Activated naive CD8-positive, alpha-beta T cell (primary cell): ENCODE results near the gene WDR83.

ENCODE experiments used
- H3K27ac Mint-ChIP-seq: one replicate; pipeline ENCODE4 v1.8.0; 2021; ENCODE audit warnings: mixed read lengths
- H3K27me3 Mint-ChIP-seq: one replicate; pipeline ENCODE4 v1.8.0; 2021; ENCODE audit warnings: mixed read lengths
- H3K36me3 Mint-ChIP-seq: one replicate; pipeline ENCODE4 v1.8.0; 2021; ENCODE audit warnings: mixed read lengths
- H3K4me1 Mint-ChIP-seq: one replicate; pipeline ENCODE4 v1.8.0; 2021; ENCODE audit warnings: low read depth, mixed read lengths
- H3K4me3 Mint-ChIP-seq: one replicate; pipeline ENCODE4 v1.8.0; 2021; ENCODE audit warnings: mild to moderate bottlenecking, mixed read lengths
- H3K9me3 Mint-ChIP-seq: one replicate; pipeline ENCODE4 v1.8.0; 2021; ENCODE audit warnings: low read depth, mixed read lengths

The WDR83 gene

DNA sequence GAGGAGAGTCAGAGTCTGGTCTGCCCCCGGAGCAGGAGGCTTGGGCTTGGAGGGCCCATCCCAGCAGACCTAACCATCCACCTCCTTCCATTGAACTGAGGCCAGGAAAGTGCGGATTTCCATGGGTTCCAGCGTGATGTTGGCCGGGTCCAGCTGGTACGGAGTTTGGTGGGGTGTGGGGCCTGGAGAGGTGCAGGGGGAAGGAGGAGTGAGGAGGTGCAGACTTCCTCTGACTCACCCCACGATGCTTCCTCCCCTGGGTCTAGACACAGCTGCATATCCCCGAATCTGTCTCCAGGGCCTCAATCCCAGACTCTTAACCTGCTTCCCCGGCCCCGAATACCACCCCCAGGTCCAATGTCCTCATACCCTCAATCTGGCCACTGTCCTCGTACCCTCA, 20.1 kb upstream of the WDR83 start:
- H3K4me3 Mint-ChIP-seq, result no peak overlapping the region
- peaks cover 2% of the 10 kb centered on the region for H3K4me1 Mint-ChIP-seq
- no peak overlapping the region for H3K27ac Mint-ChIP-seq
- H3K27me3 Mint-ChIP-seq, result no peaks in the 10 kb centered on the region
- H3K36me3 Mint-ChIP-seq, result peaks cover 3% of the 10 kb centered on the region
- H3K9me3 Mint-ChIP-seq, result no peaks in the 10 kb centered on the region

GRCh38 chr19:12647047-12647446, 19.6 kb upstream of the WDR83 start:
- H3K9me3 Mint-ChIP-seq, result no peaks in the 10 kb centered on the region
- peaks cover 7% of the 10 kb centered on the region for H3K36me3 Mint-ChIP-seq
- peaks cover 2% of the 10 kb centered on the region for H3K4me1 Mint-ChIP-seq
- H3K4me3 Mint-ChIP-seq, result no peak overlapping the region
- H3K27me3 Mint-ChIP-seq, result no peaks in the 10 kb centered on the region
- H3K27ac Mint-ChIP-seq, result no peak overlapping the region

GRCh38 chr19:12647490-12648071, 19.0 kb upstream of the WDR83 start:
- Mint-ChIP-seq H3K4me3 (no peak overlapping the region), H3K9me3 (no peaks in the 10 kb centered on the region), H3K27ac (no peak overlapping the region), H3K4me1 (peaks cover 2% of the 10 kb centered on the region), H3K27me3 (no peaks in the 10 kb centered on the region), H3K36me3 (peaks cover 7% of the 10 kb centered on the region)

DNA sequence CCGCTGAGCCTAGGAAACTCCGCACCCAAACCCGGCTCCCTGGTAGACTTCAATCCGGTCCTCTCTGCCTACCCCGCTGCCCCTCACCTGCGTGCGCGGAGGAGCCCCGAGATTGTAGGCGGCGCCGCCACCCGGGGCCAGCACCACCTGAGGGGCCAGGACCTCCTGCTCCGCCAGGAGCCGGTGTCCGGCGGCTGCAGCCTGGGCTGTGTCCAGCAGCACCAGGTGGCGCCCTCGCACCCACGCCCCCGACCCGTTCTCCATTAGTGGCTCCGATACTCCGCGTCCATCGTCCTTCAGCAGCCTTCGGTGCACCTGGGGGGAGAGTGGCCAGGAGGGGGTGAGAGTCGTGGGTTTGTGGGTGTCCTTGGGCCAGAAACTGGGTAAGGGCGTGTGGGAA, 18.5 kb upstream of the WDR83 start:
- peaks cover 7% of the 10 kb centered on the region for H3K36me3 Mint-ChIP-seq

GRCh38 chr19:12649941-12650340, 16.7 kb upstream of the WDR83 start:
- no peaks in the 10 kb centered on the region for H3K9me3 Mint-ChIP-seq
- peaks cover 7% of the 10 kb centered on the region for H3K36me3 Mint-ChIP-seq
- no peak overlapping the region for H3K27ac Mint-ChIP-seq
- peaks cover 2% of the 10 kb centered on the region for H3K4me1 Mint-ChIP-seq
- no peak overlapping the region for H3K4me3 Mint-ChIP-seq
- H3K27me3 Mint-ChIP-seq, result no peaks in the 10 kb centered on the region

More for the DNA sequence above, 18.5 kb upstream of the WDR83 start:
- peaks cover 2% of the 10 kb centered on the region for H3K4me1 Mint-ChIP-seq
- H3K27ac Mint-ChIP-seq, result no peak overlapping the region
- H3K9me3 Mint-ChIP-seq, result no peaks in the 10 kb centered on the region
- no peak overlapping the region for H3K4me3 Mint-ChIP-seq
- H3K27me3 Mint-ChIP-seq, result no peaks in the 10 kb centered on the region

GRCh38 chr19:12652219-12652618, 14.4 kb upstream of the WDR83 start:
- Mint-ChIP-seq H3K27ac (no peak overlapping the region), H3K36me3 (peaks cover 14% of the 10 kb centered on the region), H3K27me3 (no peaks in the 10 kb centered on the region), H3K4me3 (no peak overlapping the region), H3K9me3 (no peaks in the 10 kb centered on the region), H3K4me1 (peaks cover 2% of the 10 kb centered on the region)

- Mint-ChIP-seq H3K9me3 (no peaks in the 10 kb centered on the region), H3K4me1 (peaks cover 3% of the 10 kb centered on the region), H3K27ac (no peak overlapping the region), H3K4me3 (no peak overlapping the region), H3K27me3 (no peaks in the 10 kb centered on the region), H3K36me3 (peaks cover 17% of the 10 kb centered on the region)
These were observed 11.1 kb upstream of the WDR83 start for GRCh38 chr19:12655546-12655945.

DNA sequence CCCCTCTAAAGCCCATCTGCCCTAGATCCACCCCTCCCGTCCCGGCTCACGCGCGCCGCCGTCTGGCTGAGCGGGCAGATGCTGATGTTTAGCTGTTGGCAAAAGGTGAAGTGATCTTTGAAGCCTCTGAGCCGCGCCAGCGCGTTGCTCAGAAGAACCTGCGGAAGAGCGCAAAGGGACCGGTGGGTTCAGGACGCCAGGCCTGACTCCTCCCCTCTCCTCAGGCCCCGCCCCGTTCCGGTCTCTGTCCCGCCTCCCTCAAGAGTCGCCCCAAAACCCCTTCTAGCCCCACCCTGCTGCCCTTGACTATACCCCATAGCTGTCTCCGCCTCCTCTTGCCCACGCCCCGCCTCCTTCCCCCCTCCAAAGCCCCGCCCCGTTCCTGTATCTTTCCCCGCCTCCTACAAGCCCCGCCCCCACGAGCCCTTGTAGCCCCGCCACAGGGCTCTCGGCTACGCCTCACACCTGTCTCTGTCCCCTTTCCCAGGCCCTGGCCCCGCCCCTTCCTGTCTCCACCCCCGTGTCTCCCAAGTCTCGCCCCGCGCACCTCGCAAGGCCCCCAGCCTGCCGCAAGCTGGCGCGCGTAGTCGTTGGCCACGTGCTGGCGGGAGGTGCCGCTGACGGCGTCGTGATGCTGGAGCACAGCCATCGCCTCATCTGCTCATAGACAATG, 9.6 kb upstream of the WDR83 start:
- Mint-ChIP-seq H3K9me3 (no peaks in the 10 kb centered on the region), H3K36me3 (peaks cover 10% of the 10 kb centered on the region), H3K27me3 (no peaks in the 10 kb centered on the region), H3K4me1 (peaks cover 3% of the 10 kb centered on the region), H3K4me3 (no peak overlapping the region), H3K27ac (no peak overlapping the region)

DNA sequence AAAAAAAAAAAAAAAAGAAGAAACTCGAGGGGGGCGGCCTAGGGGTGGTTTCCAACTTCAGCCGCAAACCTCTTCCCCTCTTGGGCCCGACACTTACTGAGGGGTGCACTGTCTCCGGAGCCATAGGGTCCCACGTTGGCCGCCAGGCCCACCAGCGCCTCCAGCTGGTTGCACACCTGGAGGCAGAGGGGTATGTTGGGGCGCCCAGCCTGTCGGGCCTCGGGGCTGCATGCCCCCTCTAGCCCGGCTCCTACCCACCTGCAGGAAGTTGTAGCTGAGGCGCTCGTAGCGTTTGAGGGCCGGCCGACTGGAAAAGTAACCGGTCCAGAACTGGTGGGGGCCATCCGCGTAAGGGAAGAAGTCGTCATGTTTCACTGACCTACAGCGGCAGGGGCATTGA, 8.6 kb upstream of the WDR83 start:
- no peaks in the 10 kb centered on the region for H3K9me3 Mint-ChIP-seq
- no peaks in the 10 kb centered on the region for H3K27me3 Mint-ChIP-seq
- no peak overlapping the region for H3K27ac Mint-ChIP-seq
- H3K36me3 Mint-ChIP-seq, result peaks cover 10% of the 10 kb centered on the region
- peaks cover 3% of the 10 kb centered on the region for H3K4me1 Mint-ChIP-seq
- H3K4me3 Mint-ChIP-seq, result no peak overlapping the region

DNA sequence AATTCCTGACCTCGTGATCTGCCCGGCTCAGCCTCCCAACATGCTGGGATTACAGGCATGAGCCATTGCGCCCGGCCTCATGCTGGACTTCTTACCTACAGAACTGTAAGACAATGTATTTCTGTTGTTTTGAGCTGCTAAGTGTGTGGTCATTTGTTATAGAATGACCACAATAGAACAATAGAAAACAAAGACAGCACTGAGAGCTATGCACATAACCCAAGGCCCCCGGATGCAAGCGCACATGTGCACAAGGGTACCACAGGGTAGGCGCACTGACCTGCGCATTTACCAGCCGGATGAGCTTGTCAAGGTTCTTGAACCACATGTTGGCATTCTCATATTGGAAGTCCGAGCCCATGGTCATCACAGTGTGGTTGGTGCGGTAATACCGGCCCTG, 5.6 kb upstream of the WDR83 start:
- no peak overlapping the region for H3K4me3 Mint-ChIP-seq
- H3K27ac Mint-ChIP-seq, result no peak overlapping the region
- no peaks in the 10 kb centered on the region for H3K27me3 Mint-ChIP-seq
- H3K9me3 Mint-ChIP-seq, result no peaks in the 10 kb centered on the region
- peaks cover 19% of the 10 kb centered on the region for H3K4me1 Mint-ChIP-seq
- peaks cover 3% of the 10 kb centered on the region for H3K36me3 Mint-ChIP-seq

DNA sequence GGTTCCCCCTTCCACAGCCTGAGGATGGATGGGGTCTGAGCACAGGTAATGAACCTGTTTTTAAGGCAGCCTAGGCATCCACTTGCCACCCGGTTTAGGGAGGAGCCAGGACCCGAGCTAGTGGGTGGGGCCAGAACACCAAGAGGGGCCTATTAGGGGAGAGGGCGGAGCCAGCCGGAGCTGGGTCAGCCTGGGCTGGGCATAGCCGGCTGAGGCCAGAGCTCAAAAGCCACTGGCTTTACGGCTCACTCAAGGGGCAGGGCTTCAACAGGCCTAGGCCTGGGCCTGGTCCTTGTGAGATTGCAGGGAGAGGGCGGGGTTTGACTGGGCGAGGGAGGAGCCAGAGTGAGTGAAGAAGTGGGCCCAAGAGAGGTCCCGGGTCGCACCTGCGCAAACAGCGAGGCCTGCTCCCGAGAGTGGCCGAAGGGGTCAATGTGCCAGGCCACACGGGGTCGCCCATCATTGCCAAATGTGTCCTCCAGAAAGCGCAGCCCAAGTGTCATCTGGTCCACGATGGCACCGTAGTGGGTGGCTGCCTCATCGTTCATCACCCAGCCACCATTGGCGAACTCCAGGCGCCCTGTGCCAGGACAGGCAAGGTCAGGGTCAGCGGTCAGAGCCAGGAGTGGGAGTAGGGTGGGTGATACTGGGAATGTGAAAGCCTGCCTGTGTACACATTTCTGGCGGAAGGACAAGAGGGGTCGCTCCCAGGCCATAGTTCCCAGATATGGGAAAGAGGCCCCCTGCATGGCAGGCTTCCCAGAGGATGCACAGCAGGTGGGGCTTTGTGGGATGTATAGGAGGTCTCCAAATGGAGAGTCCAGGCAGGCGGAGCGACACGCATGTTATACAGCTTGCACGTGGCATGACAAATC, 2.0 kb upstream of the WDR83 start:
- Mint-ChIP-seq H3K27me3 (no peaks in the 10 kb centered on the region), H3K4me1 (peaks cover 44% of the 10 kb centered on the region), H3K4me3 (peak overlapping the region; percentile 97), H3K9me3 (no peaks in the 10 kb centered on the region), H3K27ac (peak overlapping the region; percentile 89), H3K36me3 (peaks cover 3% of the 10 kb centered on the region)

DNA sequence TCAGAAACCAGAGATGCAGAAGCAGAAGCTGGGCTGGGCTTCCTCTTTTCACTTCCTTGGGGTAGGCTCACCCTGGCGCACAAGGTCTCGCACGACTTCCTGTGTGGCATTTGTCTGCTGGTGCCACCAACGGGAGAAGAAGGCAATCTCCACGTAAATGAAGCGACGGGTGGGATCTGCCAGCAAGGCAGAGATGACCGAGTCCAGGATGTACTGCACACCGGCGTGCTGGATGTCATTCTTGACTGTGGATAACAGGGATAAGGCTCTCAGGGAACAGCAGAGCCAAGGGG, 1.4 kb upstream of the WDR83 start:
- Mint-ChIP-seq H3K36me3 (no peaks in the 10 kb centered on the region), H3K4me1 (peaks cover 41% of the 10 kb centered on the region), H3K27me3 (no peaks in the 10 kb centered on the region), H3K27ac (peak overlapping the region; percentile 89), H3K4me3 (peak overlapping the region; percentile 97), H3K9me3 (no peaks in the 10 kb centered on the region)

DNA sequence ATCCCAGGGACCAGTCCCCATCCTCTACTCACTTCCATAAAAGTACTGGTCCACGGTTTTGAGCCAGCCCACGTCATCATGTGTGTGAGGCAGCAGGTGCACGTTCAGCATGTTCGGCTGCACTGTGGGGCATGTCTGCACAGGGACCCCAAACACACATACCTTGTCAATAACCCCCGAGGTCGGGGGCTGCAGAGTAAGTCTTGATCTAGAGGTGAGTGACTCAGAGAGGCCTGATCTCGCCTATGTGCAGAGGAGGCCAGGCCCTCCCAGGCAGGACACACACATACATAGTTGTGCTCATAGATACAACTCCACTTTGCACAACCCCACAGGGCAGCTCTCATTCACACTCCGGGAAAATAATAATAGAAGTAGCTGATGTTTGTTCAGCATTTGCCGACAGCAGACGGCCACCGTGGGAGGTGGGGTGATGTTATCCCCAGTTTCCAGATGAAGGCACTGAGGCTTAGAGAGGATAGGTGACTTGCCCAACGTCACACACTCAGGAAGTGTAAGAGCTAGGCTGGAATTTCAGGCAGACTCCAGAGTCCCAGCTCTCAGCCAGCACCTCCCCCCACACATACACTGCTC, 839 bp upstream of the WDR83 start:
- H3K4me3 Mint-ChIP-seq, result peak overlapping the region; percentile 97
- no peaks in the 10 kb centered on the region for H3K36me3 Mint-ChIP-seq
- H3K27me3 Mint-ChIP-seq, result no peaks in the 10 kb centered on the region
- H3K4me1 Mint-ChIP-seq, result peaks cover 43% of the 10 kb centered on the region
- no peaks in the 10 kb centered on the region for H3K9me3 Mint-ChIP-seq
- H3K27ac Mint-ChIP-seq, result peak overlapping the region; percentile 89

DNA sequence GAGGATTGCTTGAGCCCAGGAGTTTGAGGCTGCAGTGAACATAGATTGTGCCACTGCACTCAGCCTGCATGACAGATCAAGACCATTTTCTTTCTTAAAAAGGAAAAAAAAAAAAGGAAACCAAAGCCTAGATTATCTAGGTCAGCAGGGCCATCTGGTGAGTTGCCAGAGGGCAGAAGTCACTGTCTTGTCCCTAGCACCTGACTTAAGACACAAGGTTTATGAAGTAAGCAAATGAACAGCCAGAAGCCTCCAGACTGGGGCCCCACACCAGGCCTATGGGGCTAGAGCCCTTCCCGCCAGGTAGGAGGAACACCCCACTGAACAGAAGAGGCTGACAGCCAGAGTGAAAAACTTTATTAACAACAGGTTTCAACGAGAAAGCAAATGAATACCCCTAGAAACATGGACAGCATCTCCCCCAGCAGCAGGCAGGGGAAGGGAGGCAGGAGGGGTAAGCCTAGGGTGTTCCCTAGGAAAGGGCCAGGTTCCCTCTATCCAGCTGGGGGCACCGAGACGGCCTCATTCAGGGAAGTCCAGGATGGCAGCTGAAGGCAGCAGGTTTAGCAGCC, 1.2 kb downstream of the WDR83 start:
- Mint-ChIP-seq H3K27me3 (no peaks in the 10 kb centered on the region), H3K9me3 (no peaks in the 10 kb centered on the region), H3K36me3 (peaks cover 2% of the 10 kb centered on the region), H3K4me1 (peaks cover 48% of the 10 kb centered on the region), H3K27ac (no peak overlapping the region), H3K4me3 (peak overlapping the region; percentile 97)

GRCh38 chr19:12668346-12668745, 1.7 kb downstream of the WDR83 start:
- Mint-ChIP-seq H3K36me3 (peaks cover 2% of the 10 kb centered on the region), H3K27me3 (no peaks in the 10 kb centered on the region), H3K4me1 (peaks cover 48% of the 10 kb centered on the region)

More at GRCh38 chr19:12668346-12668745, 1.7 kb downstream of the WDR83 start:
- peak overlapping the region; percentile 97 for H3K4me3 Mint-ChIP-seq
- no peaks in the 10 kb centered on the region for H3K9me3 Mint-ChIP-seq
- peak overlapping the region; percentile 100 for H3K27ac Mint-ChIP-seq
